ENCODE results near the gene MAPKAP1. TPM values are rescaled to one million over a fixed set of nuclear protein-coding genes. Genes with fewer than 3 reads are reported as not detected.
A peak's percentile ranks its signal among the peaks of the same experiment; 100 is the strongest.

The MAPKAP1 gene
- polyA plus RNA-seq, 4 donors: 38.4 to 57.4 (median 43.6) TPM

GRCh38 chr9:125513303-125513667 is 193.7 kb downstream of the MAPKAP1 start:
- peak overlapping the region in 1 of 3 donors; percentile 35 for H3K4me3 ChIP-seq (ENCODE audit: low read depth in 1 of 3, low read length in 3 of 3)
- peaks cover 2 to 5% (median 3%) of the 10 kb centered on the region in 3 donors for H3K4me1 ChIP-seq (ENCODE audit: control insufficient read depth in 3 of 3, insufficient read depth in 2 of 3, low read depth in 1 of 3, low read length in 2 of 3)
- no peaks in the 10 kb centered on the region for H3K36me3 ChIP-seq (ENCODE audit: control insufficient read depth in 3 of 3, insufficient read depth in 2 of 3, low read depth in 1 of 3, low read length in 3 of 3)
- WGBS, 3 donors: 8 to 32% (median 11%) methylated on average over 2 of the region's 2 CpGs
- DNase-seq (no peak), FAIRE-seq (no peak)
- no peaks in the 10 kb centered on the region for H3K27me3 ChIP-seq (ENCODE audit: control insufficient read depth in 3 of 3, insufficient read depth in 3 of 3, low read length in 3 of 3)
- no peaks in the 10 kb centered on the region for H3K9me3 ChIP-seq (ENCODE audit: control insufficient read depth in 2 of 2, insufficient read depth in 1 of 2, low read depth in 1 of 2, low read length in 1 of 2)
- H3K27ac ChIP-seq (ENCODE audit: low read depth in 1 of 3, low read length in 2 of 3): peak overlapping the region in 1 of 3 donors; percentile 4

- Histone ChIP-seq H3K27me3 (ENCODE audit: control insufficient read depth in 3 of 3, insufficient read depth in 3 of 3, low read length in 3 of 3) (no peaks in the 10 kb centered on the region), H3K36me3 (ENCODE audit: control insufficient read depth in 3 of 3, insufficient read depth in 2 of 3, low read depth in 1 of 3, low read length in 3 of 3) (no peaks in the 10 kb centered on the region), H3K27ac (ENCODE audit: low read depth in 1 of 3, low read length in 2 of 3) (peak overlapping the region in 1 of 3 donors; percentile 52), H3K9me3 (ENCODE audit: control insufficient read depth in 2 of 2, insufficient read depth in 1 of 2, low read depth in 1 of 2, low read length in 1 of 2) (no peaks in the 10 kb centered on the region), H3K4me1 (ENCODE audit: control insufficient read depth in 3 of 3, insufficient read depth in 2 of 3, low read depth in 1 of 3, low read length in 2 of 3) (peaks cover 2 to 6% (median 5%) of the 10 kb centered on the region in 3 donors), H3K4me3 (ENCODE audit: low read depth in 1 of 3, low read length in 3 of 3) (no peak overlapping the region)
- no peak for FAIRE-seq
- no peak for DNase-seq
- 79 to 89% (median 87%) methylated on average over 18 of the region's 18 CpGs for WGBS, 3 donors
Measured at GRCh38 chr9:125511789-125512660, 195.0 kb downstream of the MAPKAP1 start.

GRCh38 chr9:125510980-125511379 is 196.0 kb downstream of the MAPKAP1 start:
- Histone ChIP-seq H3K4me1 (ENCODE audit: control insufficient read depth in 3 of 3, insufficient read depth in 2 of 3, low read depth in 1 of 3, low read length in 2 of 3) (peaks cover 2 to 6% (median 5%) of the 10 kb centered on the region in 3 donors), H3K27me3 (ENCODE audit: control insufficient read depth in 3 of 3, insufficient read depth in 3 of 3, low read length in 3 of 3) (no peaks in the 10 kb centered on the region), H3K9me3 (ENCODE audit: control insufficient read depth in 2 of 2, insufficient read depth in 1 of 2, low read depth in 1 of 2, low read length in 1 of 2) (no peaks in the 10 kb centered on the region), H3K4me3 (ENCODE audit: low read depth in 1 of 3, low read length in 3 of 3) (no peak overlapping the region), H3K36me3 (ENCODE audit: control insufficient read depth in 3 of 3, insufficient read depth in 2 of 3, low read depth in 1 of 3, low read length in 3 of 3) (peaks cover 0 to 3% (median 0%) of the 10 kb centered on the region in 3 donors), H3K27ac (ENCODE audit: low read depth in 1 of 3, low read length in 2 of 3) (no peak overlapping the region)
- no peak for DNase-seq
- FAIRE-seq: no peak
- WGBS, 3 donors: 64 to 83% (median 80%) methylated on average over 1 of the region's 1 CpG

GRCh38 chr9:125509476-125509875 is 197.5 kb downstream of the MAPKAP1 start:
- Histone ChIP-seq H3K36me3 (ENCODE audit: control insufficient read depth in 3 of 3, insufficient read depth in 2 of 3, low read depth in 1 of 3, low read length in 3 of 3) (peaks cover 0 to 3% (median 0%) of the 10 kb centered on the region in 3 donors), H3K9me3 (ENCODE audit: control insufficient read depth in 2 of 2, insufficient read depth in 1 of 2, low read depth in 1 of 2, low read length in 1 of 2) (no peaks in the 10 kb centered on the region), H3K4me1 (ENCODE audit: control insufficient read depth in 3 of 3, insufficient read depth in 2 of 3, low read depth in 1 of 3, low read length in 2 of 3) (peaks cover 2 to 6% (median 5%) of the 10 kb centered on the region in 3 donors), H3K4me3 (ENCODE audit: low read depth in 1 of 3, low read length in 3 of 3) (no peak overlapping the region), H3K27me3 (ENCODE audit: control insufficient read depth in 3 of 3, insufficient read depth in 3 of 3, low read length in 3 of 3) (no peaks in the 10 kb centered on the region), H3K27ac (ENCODE audit: low read depth in 1 of 3, low read length in 2 of 3) (no peak overlapping the region)
- DNase-seq (no peak), FAIRE-seq (no peak)
- 55 to 63% (median 62%) methylated on average over 5 of the region's 5 CpGs for WGBS, 3 donors

GRCh38 chr9:125508249-125508648 is 198.8 kb downstream of the MAPKAP1 start:
- Histone ChIP-seq H3K4me1 (ENCODE audit: control insufficient read depth in 3 of 3, insufficient read depth in 2 of 3, low read depth in 1 of 3, low read length in 2 of 3) (peaks cover under 1 to 2% (median 2%) of the 10 kb centered on the region in 3 donors), H3K4me3 (ENCODE audit: low read depth in 1 of 3, low read length in 3 of 3) (no peak overlapping the region), H3K36me3 (ENCODE audit: control insufficient read depth in 3 of 3, insufficient read depth in 2 of 3, low read depth in 1 of 3, low read length in 3 of 3) (peaks cover 0 to 5% (median 0%) of the 10 kb centered on the region in 3 donors), H3K27me3 (ENCODE audit: control insufficient read depth in 3 of 3, insufficient read depth in 3 of 3, low read length in 3 of 3) (no peaks in the 10 kb centered on the region), H3K27ac (ENCODE audit: low read depth in 1 of 3, low read length in 2 of 3) (no peak overlapping the region), H3K9me3 (ENCODE audit: control insufficient read depth in 2 of 2, insufficient read depth in 1 of 2, low read depth in 1 of 2, low read length in 1 of 2) (no peaks in the 10 kb centered on the region)
- WGBS, 3 donors: 95 to 96% (median 96%) methylated on average over 2 of the region's 2 CpGs
- FAIRE-seq (no peak), DNase-seq (no peak)

GRCh38 chr9:125507226-125507625 is 199.8 kb downstream of the MAPKAP1 start:
- FAIRE-seq (no peak), DNase-seq (no peak)
- Histone ChIP-seq H3K4me3 (ENCODE audit: low read depth in 1 of 3, low read length in 3 of 3) (no peak overlapping the region), H3K36me3 (ENCODE audit: control insufficient read depth in 3 of 3, insufficient read depth in 2 of 3, low read depth in 1 of 3, low read length in 3 of 3) (peaks cover 0 to 5% (median 0%) of the 10 kb centered on the region in 3 donors), H3K9me3 (ENCODE audit: control insufficient read depth in 2 of 2, insufficient read depth in 1 of 2, low read depth in 1 of 2, low read length in 1 of 2) (peaks cover 0 to under 1% of the 10 kb centered on the region in 2 donors), H3K27me3 (ENCODE audit: control insufficient read depth in 3 of 3, insufficient read depth in 3 of 3, low read length in 3 of 3) (no peaks in the 10 kb centered on the region), H3K4me1 (ENCODE audit: control insufficient read depth in 3 of 3, insufficient read depth in 2 of 3, low read depth in 1 of 3, low read length in 2 of 3) (peaks cover 0 to 2% (median 0%) of the 10 kb centered on the region in 3 donors), H3K27ac (ENCODE audit: low read depth in 1 of 3, low read length in 2 of 3) (no peak overlapping the region)
- WGBS, 3 donors: 83 to 86% (median 83%) methylated on average over 5 of the region's 5 CpGs

- peaks cover 0 to 6% (median 0%) of the 10 kb centered on the region in 3 donors for H3K36me3 ChIP-seq (ENCODE audit: control insufficient read depth in 3 of 3, insufficient read depth in 2 of 3, low read depth in 1 of 3, low read length in 3 of 3)
- DNase-seq: no peak
- H3K4me1 ChIP-seq (ENCODE audit: control insufficient read depth in 3 of 3, insufficient read depth in 2 of 3, low read depth in 1 of 3, low read length in 2 of 3): peaks cover 0 to 2% (median 0%) of the 10 kb centered on the region in 3 donors
- H3K27ac ChIP-seq (ENCODE audit: low read depth in 1 of 3, low read length in 2 of 3): peak overlapping the region in 2 of 3 donors; percentile 38 to 73
- no peak for FAIRE-seq
- no peaks in the 10 kb centered on the region for H3K27me3 ChIP-seq (ENCODE audit: control insufficient read depth in 3 of 3, insufficient read depth in 3 of 3, low read length in 3 of 3)
- 69 to 92% (median 90%) methylated on average over 14 of the region's 14 CpGs for WGBS, 3 donors
- H3K9me3 ChIP-seq (ENCODE audit: control insufficient read depth in 2 of 2, insufficient read depth in 1 of 2, low read depth in 1 of 2, low read length in 1 of 2): peaks cover 0 to 4% of the 10 kb centered on the region in 2 donors
- no peak overlapping the region for H3K4me3 ChIP-seq (ENCODE audit: low read depth in 1 of 3, low read length in 3 of 3)
Measured at GRCh38 chr9:125505988-125506438, 201.0 kb downstream of the MAPKAP1 start.

- Histone ChIP-seq H3K4me3 (ENCODE audit: low read depth in 1 of 3, low read length in 3 of 3) (no peak overlapping the region), H3K9me3 (ENCODE audit: control insufficient read depth in 2 of 2, insufficient read depth in 1 of 2, low read depth in 1 of 2, low read length in 1 of 2) (peaks cover 0 to 4% of the 10 kb centered on the region in 2 donors), H3K27ac (ENCODE audit: low read depth in 1 of 3, low read length in 2 of 3) (no peak overlapping the region), H3K4me1 (ENCODE audit: control insufficient read depth in 3 of 3, insufficient read depth in 2 of 3, low read depth in 1 of 3, low read length in 2 of 3) (peaks cover 0 to 2% (median 0%) of the 10 kb centered on the region in 3 donors), H3K36me3 (ENCODE audit: control insufficient read depth in 3 of 3, insufficient read depth in 2 of 3, low read depth in 1 of 3, low read length in 3 of 3) (peaks cover 0 to 6% (median 0%) of the 10 kb centered on the region in 3 donors), H3K27me3 (ENCODE audit: control insufficient read depth in 3 of 3, insufficient read depth in 3 of 3, low read length in 3 of 3) (no peaks in the 10 kb centered on the region)
- DNase-seq (no peak), FAIRE-seq (no peak)
- WGBS, 3 donors: 88 to 100% (median 92%) methylated on average over 1 of the region's 1 CpG
Measured at GRCh38 chr9:125504616-125505015, 202.4 kb downstream of the MAPKAP1 start.

All from small intestine (tissue), 7 donors.